T-helper 1 cell treated with Interleukin-12 subunit alpha and Interleukin-12 subunit beta and Interleukin-4 antibody, amounts not matched to agents 30 ng/mL and 1 ng/mL, for 36 hours (primary cell): ENCODE measurements around the gene BTBD6. TPM values are rescaled to one million over a fixed set of nuclear protein-coding genes. Genes with fewer than 3 reads are reported as not detected.

ENCODE experiments used
- intact Hi-C: fragments of 100-400 bp; cut with micrococcal nuclease; formaldehyde crosslinking; loops from one replicate; pipeline ENCODE4 v1.15.1; 2024
- total RNA-seq: library from RNA; stranded (reverse); gene quantifications from 2 replicates; pipeline ENCODE4 v1.2.3, GENCODE V29; 2022

BTBD6 gene
- total RNA-seq: 39.7 and 39.9 TPM in 2 replicates

GRCh38 chr14:105248368-105249181 is at the start of gene BTBD6:
TSS of gene BTBD6 (plus strand) at chr14:105248533. CDS start at chr14:105248712, 179 bp downstream.
- intact Hi-C loops: loop anchor here (1.0 kb wide), 1 partner anchor 53 kb away; the partner anchor contains the start of gene BRF1

- intact Hi-C loops: loop anchor here (5.0 kb wide), 1 partner anchor 106 kb away; no protein-coding TSS in a partner anchor
Observed at GRCh38 chr14:105198588-105198987, 49.7 kb upstream of the BTBD6 start.

GRCh38 chr14:105199093-105199492 is 49.2 kb upstream of the BTBD6 start:
- intact Hi-C loops: loop anchor here (5.0 kb wide), 1 partner anchor 107 kb away; no protein-coding TSS in a partner anchor

- intact Hi-C loops: loop anchor here (5.0 kb wide), 1 partner anchor 67 kb away; no protein-coding TSS in a partner anchor
Observed at GRCh38 chr14:105200074-105200473, 48.3 kb upstream of the BTBD6 start.

- intact Hi-C loops: loop anchor here (5.0 kb wide), 1 partner anchor 67 kb away; no protein-coding TSS in a partner anchor
Observed at GRCh38 chr14:105200641-105201040, 47.7 kb upstream of the BTBD6 start.

GRCh38 chr14:105201156-105201924 is 47.0 kb upstream of the BTBD6 start:
- intact Hi-C loops: loop anchor here (5.0 kb wide), 1 partner anchor 66 kb away; no protein-coding TSS in a partner anchor

GRCh38 chr14:105201925-105202513 is 46.3 kb upstream of the BTBD6 start:
- intact Hi-C loops: loop anchor here (5.0 kb wide), 1 partner anchor 65 kb away; no protein-coding TSS in a partner anchor

GRCh38 chr14:105203057-105203531 is 45.2 kb upstream of the BTBD6 start:
- intact Hi-C loops: loop anchor here (1.0 to 5.0 kb wide), 3 partner anchors 64 to 149 kb away; no protein-coding TSS in a partner anchor

- intact Hi-C loops: loop anchor here (1.0 to 5.0 kb wide), 3 partner anchors 64 to 149 kb away; no protein-coding TSS in a partner anchor
Observed at GRCh38 chr14:105203701-105204100, 44.6 kb upstream of the BTBD6 start.

- intact Hi-C loops: loop anchor here (5.0 kb wide), 1 partner anchor 63 kb away; no protein-coding TSS in a partner anchor
Observed at GRCh38 chr14:105204206-105204930, 44.0 kb upstream of the BTBD6 start.

GRCh38 chr14:105204931-105205672 is 43.2 kb upstream of the BTBD6 start:
- intact Hi-C loops: loop anchor here (5.0 kb wide), 1 partner anchor 62 kb away; no protein-coding TSS in a partner anchor

GRCh38 chr14:105205673-105206208 is 42.6 kb upstream of the BTBD6 start:
- intact Hi-C loops: no loop called here

- intact Hi-C loops: no loop called here
Observed at GRCh38 chr14:105206873-105207272, 41.5 kb upstream of the BTBD6 start.

- intact Hi-C loops: no loop called here
Observed at GRCh38 chr14:105207460-105207901, 40.9 kb upstream of the BTBD6 start.

GRCh38 chr14:105207996-105208737 is 40.2 kb upstream of the BTBD6 start:
- intact Hi-C loops: no loop called here

- intact Hi-C loops: no loop called here
Observed at GRCh38 chr14:105208738-105209075, 39.6 kb upstream of the BTBD6 start.

- intact Hi-C loops: no loop called here
Observed at GRCh38 chr14:105209091-105209490, 39.2 kb upstream of the BTBD6 start.

GRCh38 chr14:105209646-105210045 is 38.7 kb upstream of the BTBD6 start:
- intact Hi-C loops: no loop called here
